Measurements from ENCODE around the gene CCNY. TPM values are rescaled to one million over a fixed set of nuclear protein-coding genes. Genes with fewer than 3 reads are reported as not detected.

CCNY gene
- total RNA-seq, 1 experiment from 2014 or later = 53.3 TPM

- TF ChIP-seq ZNF263 (CRISPR knock-in tag; IDR thresholded peaks at IDR 0.05; ENCODE audit: low read depth) = no peak
Measured at GRCh38 chr10:35340975-35341374, 4.7 kb downstream of the CCNY start (continued).

- ATAC-seq = no peak
- Mint-ChIP-seq H3K27me3 (ENCODE audit: low read depth) (peaks cover 4% of the 10 kb centered on the region; the same call in 1 of the 2 replicates), H3K4me3 (no peak overlapping the region), H3K4me1 (peaks cover 34% of the 10 kb centered on the region), H3K9me3 (no peaks in the 10 kb centered on the region), H3K36me3 (peaks cover 2% of the 10 kb centered on the region), H3K27ac (peak overlapping the region; percentile 27; the same call in 1 of the 2 replicates)
- TF ChIP-seq ELF4 (CRISPR knock-in tag; IDR thresholded peaks at IDR 0.05; ENCODE audit: low read depth) (no peak), ZNF121 (CRISPR knock-in tag; IDR thresholded peaks at IDR 0.05) (no peak), GRHL2 (CRISPR knock-in tag; IDR thresholded peaks at IDR 0.05; ENCODE audit: insufficient replicate concordance, severe bottlenecking) (no peak), IRF2 (CRISPR knock-in tag; IDR thresholded peaks at IDR 0.05; ENCODE audit: borderline replicate concordance, low read depth) (no peak)
- DNase-seq (ENCODE audit: low spot score) = no peak
- CTCF ChIA-PET = no interaction called here
- POLR2A ChIA-PET = interaction anchor here (0.5 kb wide), 1 partner anchor 13 kb away, joined by 5 read pairs; no protein-coding TSS in a partner anchor
Measured at GRCh38 chr10:35341521-35341920, 5.2 kb downstream of the CCNY start.

- H3K9me3 Mint-ChIP-seq = no peaks in the 10 kb centered on the region
- no peak overlapping the region for H3K4me3 Mint-ChIP-seq
- DNase-seq (ENCODE audit: low spot score) = no peak
- CTCF ChIA-PET = no interaction called here
- H3K4me1 Mint-ChIP-seq = peaks cover 38% of the 10 kb centered on the region
- TF ChIP-seq AFF4 (CRISPR knock-in tag; IDR thresholded peaks at IDR 0.05; ENCODE audit: borderline replicate concordance) (no peak), CREM (CRISPR knock-in tag; IDR thresholded peaks at IDR 0.05) (no peak), KAT7 (CRISPR knock-in tag; IDR thresholded peaks at IDR 0.05; ENCODE audit: borderline replicate concordance) (no peak)
- POLR2A ChIA-PET = no interaction called here
- H3K27ac Mint-ChIP-seq = no peak overlapping the region
- peaks cover 4% of the 10 kb centered on the region; the same call in 1 of the 2 replicates for H3K27me3 Mint-ChIP-seq (ENCODE audit: low read depth)
- H3K36me3 Mint-ChIP-seq = peaks cover 2% of the 10 kb centered on the region
- no peak for ATAC-seq
Measured at GRCh38 chr10:35342183-35342753, 6.0 kb downstream of the CCNY start.

- Mint-ChIP-seq H3K36me3 (peaks cover 2% of the 10 kb centered on the region), H3K27me3 (ENCODE audit: low read depth) (no peaks in the 10 kb centered on the region), H3K4me1 (peaks cover 36% of the 10 kb centered on the region), H3K4me3 (no peak overlapping the region), H3K27ac (no peak overlapping the region), H3K9me3 (no peaks in the 10 kb centered on the region)
- no peak for ATAC-seq
- CTCF ChIA-PET = no interaction called here
- DNase-seq (ENCODE audit: low spot score) = no peak
- POLR2A ChIA-PET = interaction anchor here (0.8 kb wide), 1 partner anchor 12 kb away, joined by 3 read pairs; no protein-coding TSS in a partner anchor
- no peak for TF ChIP-seq TP53 (CRISPR knock-in tag; IDR thresholded peaks at IDR 0.05)
Measured at GRCh38 chr10:35343739-35344138, 7.4 kb downstream of the CCNY start.

GRCh38 chr10:35345383-35345742 lies 9.1 kb downstream of the CCNY start:
- no peaks in the 10 kb centered on the region for H3K9me3 Mint-ChIP-seq
- CTCF ChIA-PET = interaction anchor here (0.6 kb wide), 1 partner anchor 255 kb away, joined by 4 read pairs; no protein-coding TSS in a partner anchor
- TF ChIP-seq ZBTB43 (CRISPR knock-in tag; IDR thresholded peaks at IDR 0.05) = no peak
- no peak for TF ChIP-seq NFYB (CRISPR knock-in tag; conservative IDR thresholded peaks at IDR 0.05; ENCODE audit: low read depth)
- no peak for TF ChIP-seq ATF3 (CRISPR knock-in tag; conservative IDR thresholded peaks at IDR 0.05)
- TF ChIP-seq SMAD4 (CRISPR knock-in tag; IDR thresholded peaks at IDR 0.05) = no peak
- TF ChIP-seq STAT6 (CRISPR knock-in tag; conservative IDR thresholded peaks at IDR 0.05; ENCODE audit: low read depth) = no peak
- TF ChIP-seq FOXJ3 (CRISPR knock-in tag; IDR thresholded peaks at IDR 0.05; ENCODE audit: borderline replicate concordance) = no peak
- TF ChIP-seq E2F5 (CRISPR knock-in tag; IDR thresholded peaks at IDR 0.05) = no peak
- no peak for TF ChIP-seq ZNF121 (CRISPR knock-in tag; IDR thresholded peaks at IDR 0.05)
- no peak for TF ChIP-seq USF2 (CRISPR knock-in tag; IDR thresholded peaks at IDR 0.05)

More at GRCh38 chr10:35345383-35345742, 9.1 kb downstream of the CCNY start:
- ATAC-seq (no peak), DNase-seq (ENCODE audit: low spot score) (no peak)
- Mint-ChIP-seq H3K4me3 (no peak overlapping the region), H3K36me3 (peaks cover 2% of the 10 kb centered on the region), H3K27me3 (ENCODE audit: low read depth) (no peaks in the 10 kb centered on the region), H3K27ac (no peak overlapping the region), H3K4me1 (peaks cover 48% of the 10 kb centered on the region)
- POLR2A ChIA-PET = no interaction called here

Data from WTC11 (cell line).